HG03280 (cell line): ENCODE results near the gene SLC7A8.

Experiments used
- ATAC-seq: cut with Tn5 transposase; IDR thresholded peaks from one replicate; pipeline ENCODE4 v1.9.1; 2021; ENCODE audit warnings: mild to moderate bottlenecking, moderate library complexity; ENCODE audit not compliant: unreplicated experiment

Gene SLC7A8

DNA sequence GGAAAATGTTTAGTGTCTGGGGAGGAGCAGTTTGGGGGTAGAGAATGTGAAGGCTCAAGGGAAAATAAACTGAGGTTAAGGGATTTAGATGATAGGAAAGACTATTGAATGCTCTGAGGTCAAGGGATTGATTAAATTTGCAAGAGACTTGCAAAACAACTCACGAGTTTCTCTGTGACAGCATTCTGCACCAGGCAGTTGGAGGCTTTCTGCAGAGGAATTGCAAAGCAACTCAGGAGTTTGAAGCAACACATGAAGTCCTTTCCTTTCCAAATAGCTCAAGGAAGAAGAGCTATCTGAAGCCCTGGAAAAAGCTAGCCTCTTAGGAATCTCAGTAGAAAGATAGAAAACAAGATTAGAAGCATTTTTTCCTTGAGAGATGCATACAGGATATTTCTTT lies 23.9 kb downstream of the SLC7A8 start:
- no peak for ATAC-seq

DNA sequence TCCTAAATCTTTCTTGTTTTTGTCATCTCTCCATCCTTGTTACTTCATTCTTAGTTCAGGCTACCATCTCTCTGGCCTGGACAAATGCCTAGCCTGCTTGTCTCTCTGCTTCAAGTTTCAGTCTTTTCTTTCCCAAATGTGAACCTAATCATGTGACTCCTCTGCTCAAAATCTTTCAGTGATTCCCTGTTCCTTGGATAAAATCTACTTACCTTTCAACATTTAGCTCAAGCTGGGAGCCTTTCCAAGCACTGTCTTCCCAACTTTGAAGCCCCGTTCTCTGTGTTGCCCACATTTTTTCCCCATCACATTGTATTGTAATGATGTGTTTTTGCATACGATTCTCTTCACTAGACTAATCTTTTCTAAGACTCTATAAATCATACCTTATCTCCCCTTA lies 24.7 kb downstream of the SLC7A8 start:
- ATAC-seq = no peak

DNA sequence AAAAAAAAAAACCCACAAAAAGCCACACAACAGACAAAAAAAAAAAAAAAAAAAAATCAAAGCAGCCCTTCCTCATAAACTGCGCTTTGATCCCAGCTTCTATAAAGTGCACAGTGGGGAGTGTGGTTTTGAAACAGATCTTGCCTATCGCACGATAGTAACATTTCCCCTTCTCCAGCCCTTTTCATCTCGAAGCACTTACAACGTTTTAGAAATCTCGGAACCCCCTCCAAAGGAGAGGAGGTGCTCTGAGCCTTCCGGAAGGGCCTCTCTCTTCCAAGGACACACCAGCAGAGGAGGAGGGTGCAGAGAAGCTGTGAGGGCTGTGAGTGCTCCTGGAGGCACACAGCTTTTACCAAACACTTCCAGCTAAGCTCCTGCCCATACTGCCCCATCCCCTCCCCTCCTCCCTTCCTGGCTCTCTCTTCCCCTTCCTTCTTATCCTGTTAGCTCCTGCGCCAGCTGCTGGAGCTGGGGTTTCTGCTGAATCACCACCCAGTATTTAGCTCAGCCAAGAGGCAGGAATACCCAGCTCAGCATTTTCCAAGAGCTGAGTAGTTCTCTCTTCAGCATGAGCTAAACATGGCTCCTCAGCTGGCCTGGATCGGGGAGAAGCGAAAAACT lies 28.4 kb downstream of the SLC7A8 start:
- no peak for ATAC-seq

DNA sequence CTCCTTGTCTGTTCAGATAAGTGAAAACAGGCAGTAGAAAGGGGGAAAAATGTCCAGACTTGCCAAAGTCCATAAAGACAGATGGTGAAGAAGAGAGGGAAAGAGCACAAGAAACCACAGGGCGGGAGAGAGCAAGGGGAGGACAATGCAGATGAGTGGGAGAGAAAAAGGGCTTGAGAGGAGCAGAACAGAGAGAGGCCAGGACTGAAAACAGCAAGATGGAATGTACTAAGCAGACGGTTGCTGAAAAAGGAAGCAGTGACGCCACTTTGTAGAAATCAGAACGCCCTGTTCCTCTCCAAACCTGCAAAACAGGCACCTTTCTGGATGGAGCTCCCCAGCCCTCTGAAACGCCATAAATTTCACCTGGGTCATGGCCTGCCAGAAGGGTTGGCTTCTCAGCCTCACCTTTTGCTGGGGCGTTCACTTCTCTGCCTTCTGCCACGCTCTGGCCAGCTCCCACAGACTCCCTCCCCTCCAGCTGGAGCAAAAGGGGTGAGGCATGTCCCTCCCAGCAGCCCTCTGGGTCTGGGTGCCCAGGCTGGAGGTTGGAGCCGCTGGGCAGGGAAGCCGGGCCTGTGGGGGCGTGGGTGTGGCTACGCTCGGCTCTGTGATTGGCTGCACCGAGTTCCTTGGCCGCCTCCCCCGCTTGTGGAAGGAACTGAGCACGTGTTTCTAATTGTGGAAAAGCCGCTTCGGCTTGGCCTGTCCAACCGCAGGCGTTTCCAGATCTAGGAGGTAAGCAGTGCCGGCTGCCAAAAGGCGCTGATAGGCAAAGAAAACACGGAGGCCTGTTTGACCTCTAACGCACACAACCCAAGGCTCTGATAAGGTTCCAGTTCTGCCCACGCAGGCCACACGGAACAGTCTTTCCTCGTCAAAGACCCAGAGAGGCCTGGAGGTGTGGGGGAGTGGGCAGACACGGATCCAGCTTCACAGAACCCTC lies 29.3 kb downstream of the SLC7A8 start:
- no peak for ATAC-seq

- ATAC-seq = no peak
Observed at GRCh38 chr14:23151342-23151741, 32.1 kb downstream of the SLC7A8 start.

- ATAC-seq = no peak
Observed at GRCh38 chr14:23149745-23150144, 33.7 kb downstream of the SLC7A8 start.

DNA sequence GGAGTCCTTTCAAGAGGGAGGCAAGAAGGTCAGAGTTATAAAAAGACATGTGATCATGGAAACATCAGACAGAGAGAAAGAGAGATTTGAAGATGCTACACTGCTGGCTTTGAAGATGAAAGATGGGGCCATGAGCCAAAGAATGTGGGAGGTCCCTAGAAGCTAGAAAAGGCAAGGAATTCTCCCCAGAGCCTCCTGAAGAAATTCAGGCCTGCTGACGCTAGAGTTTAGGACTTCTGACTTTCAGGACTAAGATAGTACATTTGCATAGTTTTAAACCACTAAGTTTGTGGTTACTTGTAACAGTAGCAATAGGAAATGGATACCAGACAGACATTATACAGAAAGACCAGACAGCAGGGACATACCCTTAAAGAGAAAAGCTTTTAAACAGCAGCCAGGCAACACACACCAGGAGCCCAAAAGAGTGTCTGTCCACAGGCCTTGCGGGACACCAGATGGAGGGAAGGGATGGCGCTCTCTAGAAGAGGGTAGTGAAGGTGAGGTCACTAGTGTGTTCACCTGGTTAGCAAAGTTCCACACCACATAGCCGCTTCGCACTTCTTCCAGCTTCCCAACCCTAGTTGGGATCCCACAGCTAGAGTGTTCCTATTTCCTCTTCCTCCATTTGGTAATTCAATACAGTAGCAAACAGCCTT lies 34.7 kb downstream of the SLC7A8 start:
- ATAC-seq = no peak

GRCh38 chr14:23147676-23148075 lies 35.8 kb downstream of the SLC7A8 start:
- ATAC-seq = no peak

DNA sequence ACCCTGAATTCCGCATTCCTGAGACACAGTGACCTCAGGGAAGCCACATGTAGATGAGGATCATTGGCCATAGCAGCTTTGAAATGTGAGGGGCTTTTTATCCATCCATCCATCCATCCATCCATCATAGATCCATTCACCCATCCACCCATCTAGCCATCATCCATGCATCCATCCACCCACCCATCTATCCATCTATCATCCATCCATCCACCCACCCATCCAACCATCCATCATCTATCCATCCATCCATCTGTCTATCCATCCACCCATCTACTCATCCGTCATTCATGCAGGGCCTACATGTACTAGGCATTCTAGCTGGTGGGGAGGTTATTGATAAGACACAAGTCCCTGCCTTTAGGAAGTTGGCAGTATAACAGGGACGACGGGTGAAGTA lies 36.5 kb downstream of the SLC7A8 start:
- ATAC-seq = no peak

DNA sequence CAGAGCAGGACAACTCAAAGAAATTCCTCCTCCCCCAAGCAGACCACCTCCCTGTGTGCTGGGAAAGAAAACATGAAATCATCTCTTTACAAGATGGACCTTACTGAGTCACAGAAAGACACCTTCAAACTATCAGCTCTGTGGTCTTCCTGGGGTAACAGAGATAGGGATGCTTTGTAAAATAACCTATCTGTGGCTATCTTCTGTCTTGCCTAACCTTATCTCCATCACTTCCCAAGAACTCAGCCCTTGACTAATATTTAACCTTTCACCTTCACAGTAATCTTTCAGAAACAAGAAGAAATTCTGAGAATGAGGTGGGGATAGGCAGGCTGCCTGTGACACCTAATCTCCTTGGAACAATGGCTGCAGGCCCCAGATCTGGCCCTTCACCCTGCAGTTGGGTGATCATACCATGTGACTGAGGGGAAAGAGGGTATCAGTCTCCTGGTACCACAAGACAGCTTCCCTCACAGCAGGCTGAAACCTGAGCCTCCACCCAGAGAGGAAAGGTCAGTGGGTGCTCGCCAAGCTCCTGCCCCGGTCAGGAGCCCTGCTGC lies 37.0 kb downstream of the SLC7A8 start:
- ATAC-seq = no peak

DNA sequence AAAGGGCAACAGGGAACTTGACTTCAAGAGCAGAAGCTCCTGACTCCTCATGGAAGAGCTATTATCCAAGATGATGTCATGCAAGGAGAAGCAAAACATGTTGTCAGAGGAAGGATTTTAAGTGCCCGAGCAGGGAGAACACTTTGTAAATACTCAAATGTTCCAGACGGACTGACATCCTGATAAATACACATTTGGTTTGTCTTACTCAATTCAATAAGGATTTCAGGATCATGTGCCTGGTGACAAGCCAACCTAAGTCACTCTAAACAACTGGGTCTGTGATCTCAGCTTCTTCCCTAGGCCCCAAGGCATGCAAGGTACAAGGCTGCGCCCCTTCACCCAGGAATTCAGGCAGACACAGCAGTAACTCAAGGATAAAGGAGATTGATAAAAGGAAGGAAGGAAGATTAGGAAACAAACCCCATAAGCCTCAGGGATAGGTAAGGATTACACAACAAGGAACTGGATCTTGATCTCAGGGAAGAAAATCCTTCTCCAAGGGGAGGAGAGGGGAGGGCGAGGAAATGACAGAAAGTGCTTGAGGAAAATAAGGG lies 37.6 kb downstream of the SLC7A8 start:
- no peak for ATAC-seq

- no peak for ATAC-seq
Observed at GRCh38 chr14:23143911-23144310, 39.5 kb downstream of the SLC7A8 start.

- no peak for ATAC-seq
Observed at GRCh38 chr14:23142826-23143225, 40.6 kb downstream of the SLC7A8 start.

DNA sequence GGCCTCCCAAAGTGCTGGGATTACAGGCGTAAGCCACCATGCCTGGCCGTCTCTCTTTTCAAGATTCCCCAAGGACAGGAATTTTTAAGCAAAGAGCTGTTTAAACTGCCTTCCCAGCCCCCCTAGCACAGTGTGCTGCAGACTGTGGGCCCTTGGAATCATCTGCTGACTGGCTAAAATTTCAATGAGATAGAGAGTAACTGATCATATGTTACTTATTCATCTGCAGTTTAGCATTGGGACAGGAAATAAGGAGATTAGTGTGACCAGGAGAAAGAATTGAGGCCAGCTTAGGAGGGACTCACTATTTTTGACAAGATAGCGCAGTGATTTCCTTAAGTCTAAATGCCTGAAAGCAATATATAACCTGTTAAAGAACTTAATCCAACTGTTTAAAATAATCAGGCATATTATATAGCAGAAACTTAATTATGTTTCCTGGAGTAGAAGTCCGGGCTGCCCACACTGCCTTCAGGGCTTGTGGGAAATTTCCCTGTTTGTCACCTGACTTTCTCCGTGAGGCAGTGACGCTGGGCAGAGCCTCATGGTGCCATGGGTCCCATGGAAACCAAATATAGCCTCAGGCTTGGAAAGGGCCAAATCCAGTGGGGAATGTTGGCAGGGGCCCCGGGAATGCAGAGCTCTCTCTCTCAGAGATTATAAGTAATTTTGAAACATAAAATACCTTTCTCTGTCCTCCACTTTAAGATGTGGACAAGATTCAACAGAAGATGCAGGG lies 41.6 kb downstream of the SLC7A8 start:
- no peak for ATAC-seq

DNA sequence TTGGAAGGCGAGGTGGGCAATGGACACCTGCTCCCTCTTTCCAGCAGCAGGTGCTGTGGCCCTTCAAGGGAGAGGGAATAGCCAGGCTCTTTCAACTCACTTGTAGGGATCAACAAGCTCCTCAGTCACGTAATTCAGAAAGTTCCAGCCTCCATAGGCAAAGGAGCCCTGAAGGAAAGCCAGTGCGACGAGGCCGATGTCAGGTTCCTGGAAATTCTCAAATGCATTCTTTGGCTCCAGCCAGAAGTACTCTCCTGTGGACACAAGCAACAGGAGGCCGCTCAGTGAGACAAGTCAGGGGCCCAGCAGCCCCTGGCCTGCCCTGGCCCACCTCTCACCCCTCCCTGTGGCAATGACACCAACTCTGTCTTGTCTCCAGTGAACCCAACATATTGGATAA lies 43.1 kb downstream of the SLC7A8 start:
- ATAC-seq = no peak

GRCh38 chr14:23139874-23140273 lies 43.6 kb downstream of the SLC7A8 start:
- ATAC-seq = no peak

- ATAC-seq = no peak
Observed at GRCh38 chr14:23137813-23138535, 45.5 kb downstream of the SLC7A8 start.

GRCh38 chr14:23137192-23137812 lies 46.2 kb downstream of the SLC7A8 start:
- no peak for ATAC-seq

GRCh38 chr14:23136566-23137133 lies 46.8 kb downstream of the SLC7A8 start:
- ATAC-seq = no peak
